Activated CD4-positive, alpha-beta memory T cell treated with anti-CD3 and anti-CD28 coated beads, Interleukin-2, amount 10 ng/mL, durations not matched to agents 7 days and 5 days (primary cell): ENCODE measurements around the gene IL1A. TPM values are rescaled to one million over a fixed set of nuclear protein-coding genes. Genes with fewer than 3 reads are reported as not detected.

ENCODE experiments used
- CTCF ChIA-PET: fragments of 350-600 bp; sonication (Branson Sonifier 250); formaldehyde crosslinking; loops from one replicate; lab custom pipeline; 2021; ENCODE audit warnings: antibody characterized with exemption, inconsistent platforms; lab: Charles Lee
- POLR2A ChIA-PET: fragments of 350-600 bp; sonication (Branson Sonifier 250); formaldehyde crosslinking; loops from one replicate; lab custom pipeline; 2021; ENCODE audit warnings: antibody characterized with exemption; lab: Charles Lee
- DNase-seq: peaks from one replicate; pipeline ENCODE4 v3.0.0-alpha.2; 2020
- H3K27ac Mint-ChIP-seq: one replicate; pipeline ENCODE4 v1.8.0; 2021; ENCODE audit warnings: mild to moderate bottlenecking, mixed read lengths
- H3K27me3 Mint-ChIP-seq: one replicate; pipeline ENCODE4 v1.8.0; 2021; ENCODE audit warnings: mixed read lengths
- H3K36me3 Mint-ChIP-seq: one replicate; pipeline ENCODE4 v1.8.0; 2021; ENCODE audit warnings: low read depth, mixed read lengths
- H3K4me1 Mint-ChIP-seq: one replicate; pipeline ENCODE4 v1.8.0; 2021; ENCODE audit warnings: mixed read lengths
- H3K4me3 Mint-ChIP-seq: one replicate; pipeline ENCODE4 v1.8.0; 2021; ENCODE audit warnings: mild to moderate bottlenecking, mixed read lengths
- H3K9me3 Mint-ChIP-seq: one replicate; pipeline ENCODE4 v1.8.0; 2021; ENCODE audit warnings: mixed read lengths
- total RNA-seq, 2 experiments: library from RNA; stranded (reverse); gene quantifications; one replicate each; pipeline ENCODE4 v1.2.3, GENCODE V29; 2021

Gene IL1A
- total RNA-seq, 2 experiments from 2014 or later = 4.8 to 5.4 TPM

DNA sequence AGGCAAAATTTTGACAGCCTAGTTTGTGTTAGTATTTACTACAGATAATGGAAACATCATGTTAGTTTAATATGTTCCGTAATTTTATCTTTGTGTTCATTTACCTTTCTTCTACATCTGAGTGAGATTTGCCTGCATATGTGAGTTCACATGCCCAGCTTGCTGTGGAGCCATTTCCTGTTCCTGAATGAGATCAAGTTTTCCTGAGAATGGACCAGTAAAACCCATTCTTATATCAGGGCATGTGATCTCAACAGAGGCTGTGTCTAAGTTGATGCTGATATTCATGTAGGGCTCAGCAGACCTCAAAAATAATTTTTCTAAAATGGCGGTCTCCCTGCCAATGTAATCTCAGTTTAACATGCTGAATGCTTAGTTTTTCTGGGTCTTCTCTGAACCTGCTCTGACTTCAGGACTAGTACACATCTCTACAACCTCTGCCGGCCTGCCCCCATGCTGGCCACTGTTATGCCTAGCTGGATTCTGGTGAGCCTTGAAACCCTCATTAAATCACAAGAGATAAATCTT lies 1.0 kb downstream of the IL1A start:
- H3K4me3 Mint-ChIP-seq = peak overlapping the region; percentile 48
- peaks cover 3% of the 10 kb centered on the region for H3K9me3 Mint-ChIP-seq
- no peak for DNase-seq
- peaks cover 19% of the 10 kb centered on the region for H3K36me3 Mint-ChIP-seq
- no peak overlapping the region for H3K27ac Mint-ChIP-seq
- ChIA-PET POLR2A (interaction anchor here (1.6 to 1.8 kb wide), 3 partner anchors 13 to 20 kb away, joined by 3 to 8 read pairs (median 5); no protein-coding TSS in a partner anchor), CTCF (interaction anchor here (1.0 to 1.6 kb wide), 2 partner anchors 99 to 159 kb away, joined by 3 to 4 read pairs; no protein-coding TSS in a partner anchor)
- no peaks in the 10 kb centered on the region for H3K27me3 Mint-ChIP-seq
- peaks cover 54% of the 10 kb centered on the region for H3K4me1 Mint-ChIP-seq

DNA sequence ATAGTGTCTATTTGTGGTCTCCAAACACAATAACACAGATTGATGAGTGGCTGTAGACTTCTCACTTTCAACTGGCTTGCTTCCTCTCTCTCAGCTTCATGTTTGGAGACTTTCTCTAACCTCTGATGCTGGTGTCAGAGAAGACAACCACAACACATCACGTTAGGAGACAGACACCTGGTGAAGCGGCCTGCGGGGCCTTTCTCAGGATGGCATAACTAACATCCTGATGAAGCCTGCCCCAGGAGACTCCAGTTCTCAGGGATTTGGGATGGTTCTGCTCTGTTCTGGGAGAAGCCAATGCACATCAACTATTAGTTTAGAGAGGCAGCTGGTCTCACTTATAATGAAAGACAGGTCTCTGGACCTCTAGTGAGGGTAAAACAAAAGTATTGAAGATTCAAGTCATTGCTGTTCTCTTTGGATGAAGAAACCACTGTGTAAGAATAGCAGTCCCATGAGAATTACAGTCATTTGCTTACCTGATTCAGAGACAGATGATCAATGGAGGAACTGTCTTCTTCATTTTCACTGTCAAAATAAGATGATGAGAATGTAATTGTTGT lies 2.0 kb downstream of the IL1A start:
- DNase-seq = no peak
- H3K27ac Mint-ChIP-seq = no peak overlapping the region
- H3K4me1 Mint-ChIP-seq = peaks cover 55% of the 10 kb centered on the region
- POLR2A ChIA-PET = interaction anchor here (1.6 to 1.8 kb wide), 2 partner anchors 17 to 19 kb away, joined by 3 to 5 read pairs; no protein-coding TSS in a partner anchor
- H3K4me3 Mint-ChIP-seq = no peak overlapping the region
- no peaks in the 10 kb centered on the region for H3K27me3 Mint-ChIP-seq
- H3K9me3 Mint-ChIP-seq = peaks cover 3% of the 10 kb centered on the region
- H3K36me3 Mint-ChIP-seq = peaks cover 29% of the 10 kb centered on the region
- CTCF ChIA-PET = interaction anchor here (1.6 kb wide), 1 partner anchor 160 kb away, joined by 4 read pairs; no protein-coding TSS in a partner anchor

GRCh38 chr2:112779598-112779997 lies 4.7 kb downstream of the IL1A start:
- H3K9me3 Mint-ChIP-seq = no peaks in the 10 kb centered on the region
- no peak for DNase-seq
- no peaks in the 10 kb centered on the region for H3K27me3 Mint-ChIP-seq
- H3K4me3 Mint-ChIP-seq = no peak overlapping the region
- H3K36me3 Mint-ChIP-seq = peaks cover 34% of the 10 kb centered on the region
- no peak overlapping the region for H3K27ac Mint-ChIP-seq
- POLR2A ChIA-PET = no interaction called here
- peaks cover 54% of the 10 kb centered on the region for H3K4me1 Mint-ChIP-seq
- CTCF ChIA-PET = interaction anchor here (0.9 kb wide), 1 partner anchor 11 kb away, joined by 3 read pairs; no protein-coding TSS in a partner anchor

GRCh38 chr2:112777036-112777435 lies 7.3 kb downstream of the IL1A start:
- Mint-ChIP-seq H3K27me3 (no peaks in the 10 kb centered on the region), H3K27ac (peak overlapping the region; percentile 52), H3K4me1 (peaks cover 37% of the 10 kb centered on the region), H3K36me3 (peaks cover 34% of the 10 kb centered on the region), H3K9me3 (no peaks in the 10 kb centered on the region), H3K4me3 (peak overlapping the region; percentile 0)
- POLR2A ChIA-PET = interaction anchor here (2.0 kb wide), 1 partner anchor 14 kb away, joined by 9 read pairs; no protein-coding TSS in a partner anchor
- no peak for DNase-seq
- CTCF ChIA-PET = interaction anchor here (1.0 kb wide), 1 partner anchor 164 kb away, joined by 3 read pairs; no protein-coding TSS in a partner anchor

DNA sequence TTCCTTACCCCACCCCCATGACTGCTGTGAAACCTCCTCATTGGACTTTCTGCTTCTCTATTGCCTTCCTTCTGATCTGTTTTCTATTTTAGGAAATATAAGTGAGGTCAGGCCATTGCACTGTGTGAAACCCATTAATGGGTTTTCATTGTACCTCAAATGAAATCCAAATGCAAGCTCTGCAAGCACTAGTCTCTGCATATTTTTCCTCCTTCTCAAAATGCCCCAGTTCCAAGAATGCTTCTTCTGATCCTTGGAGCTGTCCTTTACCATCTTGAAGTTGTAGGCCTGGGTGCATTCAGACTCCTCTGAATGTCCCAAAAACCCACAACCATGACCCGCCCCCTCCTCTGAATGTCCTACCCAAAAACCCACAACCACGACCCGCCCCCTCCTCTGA lies 8.2 kb downstream of the IL1A start:
- H3K27me3 Mint-ChIP-seq = no peaks in the 10 kb centered on the region
- ChIA-PET POLR2A (interaction anchor here (0.7 to 2.0 kb wide), 2 partner anchors 13 to 152 kb away, joined by 3 to 9 read pairs; no protein-coding TSS in a partner anchor), CTCF (interaction anchor here (1.0 kb wide), 1 partner anchor 165 kb away, joined by 3 read pairs; no protein-coding TSS in a partner anchor)
- H3K27ac Mint-ChIP-seq = peak overlapping the region; percentile 13
- H3K4me3 Mint-ChIP-seq = no peak overlapping the region
- no peaks in the 10 kb centered on the region for H3K9me3 Mint-ChIP-seq
- no peak for DNase-seq
- peaks cover 32% of the 10 kb centered on the region for H3K36me3 Mint-ChIP-seq
- H3K4me1 Mint-ChIP-seq = peaks cover 31% of the 10 kb centered on the region

DNA sequence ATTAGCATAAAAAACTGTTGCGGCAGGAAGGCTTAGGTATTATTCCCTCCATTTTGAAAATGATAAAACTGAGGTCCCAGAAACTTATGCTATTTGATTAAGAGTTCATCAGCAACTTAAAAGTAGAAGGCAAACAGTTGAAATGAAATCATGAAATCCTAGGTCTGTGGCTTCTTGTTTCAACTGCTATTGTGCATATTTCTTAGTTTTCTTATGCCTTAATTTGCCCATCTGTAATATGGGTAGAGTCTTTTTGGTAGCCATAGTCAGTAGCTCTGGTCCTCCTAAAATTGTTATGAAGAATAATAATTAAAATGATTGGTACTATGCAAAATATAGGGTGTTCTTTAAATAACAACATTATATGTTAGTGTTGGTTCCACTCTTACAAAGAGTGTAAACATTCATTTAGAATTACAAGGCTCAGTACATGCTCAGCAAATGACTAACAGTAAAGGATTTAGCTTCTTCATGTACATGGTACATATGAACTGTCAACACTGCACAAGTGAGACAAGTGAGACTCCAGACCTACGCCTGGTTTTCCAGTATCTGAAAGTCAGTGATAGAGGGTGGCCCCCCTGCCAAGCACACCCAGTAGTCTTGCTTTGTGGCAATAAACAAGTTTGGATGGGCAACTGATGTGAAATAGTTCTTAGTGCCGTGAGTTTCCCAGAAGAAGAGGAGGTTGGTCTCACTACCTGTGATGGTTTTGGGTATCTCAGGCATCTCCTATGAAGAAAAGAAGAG lies 9.6 kb downstream of the IL1A start:
- no peaks in the 10 kb centered on the region for H3K27me3 Mint-ChIP-seq
- peaks cover 31% of the 10 kb centered on the region for H3K4me1 Mint-ChIP-seq
- H3K9me3 Mint-ChIP-seq = no peaks in the 10 kb centered on the region
- H3K36me3 Mint-ChIP-seq = peaks cover 31% of the 10 kb centered on the region
- DNase-seq = no peak
- H3K4me3 Mint-ChIP-seq = no peak overlapping the region
- H3K27ac Mint-ChIP-seq = no peak overlapping the region
- ChIA-PET POLR2A (interaction anchor here (3.1 kb wide), 1 partner anchor 11 kb away, joined by 15 read pairs; the partner anchor contains the start of gene CKAP2L), CTCF (interaction anchor here (0.9 to 1.3 kb wide), 2 partner anchors 23 to 167 kb away, joined by 3 to 4 read pairs; no protein-coding TSS in a partner anchor)

- Mint-ChIP-seq H3K4me1 (peaks cover 35% of the 10 kb centered on the region), H3K27ac (no peak overlapping the region), H3K27me3 (no peaks in the 10 kb centered on the region), H3K4me3 (no peak overlapping the region), H3K36me3 (peaks cover 26% of the 10 kb centered on the region), H3K9me3 (no peaks in the 10 kb centered on the region)
- POLR2A ChIA-PET = interaction anchor here (3.1 kb wide), 1 partner anchor 10 kb away, joined by 15 read pairs; the partner anchor contains the start of gene CKAP2L
- CTCF ChIA-PET = interaction anchor here (0.5 to 2.3 kb wide), 5 partner anchors 22 to 168 kb away, joined by 3 to 6 read pairs (median 4); no protein-coding TSS in a partner anchor
- no peak for DNase-seq
These were observed 10.7 kb downstream of the IL1A start for GRCh38 chr2:112773556-112773955.

DNA sequence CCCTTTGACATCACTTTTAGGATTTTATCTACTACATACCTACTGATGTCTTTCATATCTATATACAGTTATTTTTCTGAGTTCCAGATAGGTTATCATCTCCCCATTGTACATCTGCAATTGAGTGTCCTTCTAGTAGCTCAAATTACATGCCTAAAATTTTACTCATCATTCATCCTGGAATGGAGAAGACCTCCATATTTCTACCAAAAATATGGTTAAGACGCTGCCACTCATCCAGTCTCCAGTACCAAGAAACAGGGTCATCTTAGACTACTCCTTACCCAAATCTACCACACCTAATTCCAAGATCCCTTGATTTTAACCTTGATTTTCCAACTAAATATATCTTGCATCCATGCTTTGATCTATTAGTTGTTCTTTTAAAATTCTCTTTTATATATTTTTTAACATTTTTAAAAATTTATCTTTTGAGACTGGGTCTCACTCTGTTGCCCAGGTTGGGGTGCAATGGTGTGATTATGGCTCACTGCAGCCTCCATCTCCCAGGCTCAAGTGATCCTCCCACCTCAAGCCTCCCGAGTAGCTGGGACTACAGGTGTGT lies 11.3 kb downstream of the IL1A start:
- ChIA-PET CTCF (interaction anchor here (1.2 to 2.3 kb wide), 3 partner anchors 36 to 168 kb away, joined by 3 to 6 read pairs (median 5); no protein-coding TSS in a partner anchor), POLR2A (interaction anchor here (3.1 kb wide), 1 partner anchor 9 kb away, joined by 15 read pairs; the partner anchor contains the start of gene CKAP2L)
- no peaks in the 10 kb centered on the region for H3K27me3 Mint-ChIP-seq
- H3K9me3 Mint-ChIP-seq = no peaks in the 10 kb centered on the region
- no peak overlapping the region for H3K27ac Mint-ChIP-seq
- no peak for DNase-seq
- no peak overlapping the region for H3K4me3 Mint-ChIP-seq
- peaks cover 24% of the 10 kb centered on the region for H3K36me3 Mint-ChIP-seq
- H3K4me1 Mint-ChIP-seq = peaks cover 37% of the 10 kb centered on the region

- no peak overlapping the region for H3K4me3 Mint-ChIP-seq
- peaks cover 24% of the 10 kb centered on the region for H3K36me3 Mint-ChIP-seq
- POLR2A ChIA-PET = interaction anchor here (1.0 to 3.1 kb wide), 2 partner anchors 9 to 112 kb away, joined by 3 to 15 read pairs; partner anchors contain the start of gene CKAP2L
- H3K27me3 Mint-ChIP-seq = no peaks in the 10 kb centered on the region
- H3K9me3 Mint-ChIP-seq = peaks cover 4% of the 10 kb centered on the region
- no peak overlapping the region for H3K27ac Mint-ChIP-seq
- CTCF ChIA-PET = interaction anchor here (1.5 to 2.3 kb wide), 2 partner anchors 113 to 169 kb away, joined by 3 to 6 read pairs; no protein-coding TSS in a partner anchor
- peaks cover 37% of the 10 kb centered on the region for H3K4me1 Mint-ChIP-seq
- no peak for DNase-seq
These were observed 12.0 kb downstream of the IL1A start for GRCh38 chr2:112772322-112772721.

- Mint-ChIP-seq H3K4me3 (peak overlapping the region; percentile 51), H3K27me3 (no peaks in the 10 kb centered on the region), H3K4me1 (peaks cover 41% of the 10 kb centered on the region), H3K27ac (peak overlapping the region; percentile 71), H3K36me3 (peaks cover 27% of the 10 kb centered on the region), H3K9me3 (peaks cover 7% of the 10 kb centered on the region)
- DNase-seq = no peak
- CTCF ChIA-PET = interaction anchor here (1.2 to 1.3 kb wide), 2 partner anchors 11 to 19 kb away, joined by 3 to 4 read pairs; no protein-coding TSS in a partner anchor
- POLR2A ChIA-PET = interaction anchor here (1.0 kb wide), 1 partner anchor 14 kb away, joined by 3 read pairs; no protein-coding TSS in a partner anchor
These were observed 15.9 kb downstream of the IL1A start for GRCh38 chr2:112768432-112768831.

DNA sequence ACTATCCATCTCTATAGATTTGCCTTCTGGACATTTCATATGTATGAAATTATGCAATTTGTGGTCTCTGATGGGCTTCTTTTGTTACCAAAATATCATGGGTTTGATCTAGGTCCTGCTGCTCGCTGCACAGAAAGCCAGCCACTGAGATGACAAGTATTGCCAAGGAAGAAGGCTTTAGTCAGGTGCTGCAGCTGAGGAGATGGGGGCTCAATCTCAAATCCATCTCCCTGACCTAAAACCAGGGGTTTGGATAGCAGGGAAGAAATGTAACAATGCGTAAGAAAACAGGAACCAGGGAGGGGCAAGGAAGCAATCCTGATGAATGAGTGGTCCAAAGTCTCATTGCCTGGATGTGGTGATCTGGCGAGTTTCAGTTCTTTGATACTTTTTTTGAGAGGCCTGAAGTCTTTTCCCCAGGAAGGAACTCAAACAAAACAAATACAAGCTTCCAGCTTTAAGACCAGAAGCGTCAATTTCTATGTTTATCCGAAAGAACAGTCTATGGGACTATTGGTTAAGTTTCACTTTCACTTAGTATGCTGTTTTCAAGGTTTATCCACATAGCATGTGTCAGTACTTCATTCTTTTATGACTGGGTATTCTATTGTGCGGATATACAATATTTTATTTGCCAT lies 16.5 kb downstream of the IL1A start:
- H3K9me3 Mint-ChIP-seq = peaks cover 7% of the 10 kb centered on the region
- H3K36me3 Mint-ChIP-seq = peaks cover 34% of the 10 kb centered on the region
- H3K4me3 Mint-ChIP-seq = peak overlapping the region; percentile 51
- no peak for DNase-seq
- no peaks in the 10 kb centered on the region for H3K27me3 Mint-ChIP-seq
- peaks cover 48% of the 10 kb centered on the region for H3K4me1 Mint-ChIP-seq
- H3K27ac Mint-ChIP-seq = peak overlapping the region; percentile 71
- POLR2A ChIA-PET = interaction anchor here (1.0 kb wide), 1 partner anchor 13 kb away, joined by 3 read pairs; no protein-coding TSS in a partner anchor
- CTCF ChIA-PET = interaction anchor here (1.2 to 1.4 kb wide), 3 partner anchors 11 to 117 kb away, joined by 3 to 4 read pairs (median 4); no protein-coding TSS in a partner anchor
